ENCODE measurements around the gene VPS13D.
"Not testable (repeated sequence)": the region's sequence is repeated elsewhere in the genome, so short reads cannot be mapped to it uniquely, and the experiment has no call there.

Gene VPS13D

DNA sequence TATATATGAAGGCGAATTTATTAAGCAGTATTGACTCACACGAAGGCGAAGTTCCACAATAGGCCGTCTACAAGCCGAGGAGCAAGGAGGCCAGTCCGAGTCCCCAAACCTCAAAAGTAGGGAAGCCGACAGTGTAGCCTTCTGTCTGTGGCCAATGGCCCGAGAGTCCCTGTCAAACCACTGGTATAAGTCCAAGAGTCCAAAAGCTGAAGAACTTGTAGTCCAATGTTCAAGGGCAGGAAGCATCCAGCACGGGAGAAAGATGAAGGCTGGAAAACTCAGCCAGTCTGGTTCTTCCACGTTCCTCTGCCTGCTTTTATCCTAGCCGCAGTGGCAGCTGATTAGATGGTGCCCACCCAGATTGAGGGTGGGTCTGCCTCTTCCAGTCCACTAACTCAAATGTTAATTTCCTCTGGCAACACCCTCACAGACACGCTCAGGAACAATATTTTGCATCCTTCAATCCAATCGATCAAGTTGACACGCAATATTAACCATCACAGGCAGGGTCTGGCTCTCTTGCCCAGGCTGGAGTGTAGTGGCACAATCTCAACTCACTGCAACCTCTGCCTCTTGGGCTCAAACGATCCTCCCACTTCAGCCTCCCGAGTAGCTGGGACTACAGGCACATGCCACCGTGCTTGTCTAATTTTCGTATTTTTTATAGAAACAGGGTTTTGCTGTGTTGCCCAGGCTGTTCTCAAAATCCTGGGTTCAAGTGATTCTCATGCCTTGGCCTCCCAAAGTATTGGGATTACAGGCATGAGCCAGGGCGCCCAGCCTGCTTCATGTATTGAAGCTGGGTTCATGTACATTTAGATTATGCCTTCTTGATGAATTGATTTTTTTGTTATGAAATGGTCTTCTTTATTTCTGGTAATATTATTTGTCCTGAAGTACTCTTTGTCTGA is 302.8 kb downstream of the VPS13D start:
- POLR2A ChIA-PET, result no interaction called here

GRCh38 chr1:12536023-12536639 is 306.3 kb downstream of the VPS13D start:
- DNase-seq (ENCODE audit: extremely low spot score), result no peak
- ChIA-PET CTCF (no interaction called here), POLR2A (no interaction called here)
- TF ChIP-seq FOXA1 (IDR thresholded peaks at IDR 0.05) (no peak), SUZ12 (IDR thresholded peaks at IDR 0.05) (no peak), LEF1 (IDR thresholded peaks at IDR 0.05; ENCODE audit: borderline replicate concordance) (no peak)

More for the DNA sequence above, 302.8 kb downstream of the VPS13D start:
- no peak for DNase-seq (ENCODE audit: extremely low spot score)
- TF ChIP-seq FOXK2 (IDR thresholded peaks at IDR 0.05), result no peak
- no peak for TF ChIP-seq TARDBP (IDR thresholded peaks at IDR 0.05)
- TF ChIP-seq L3MBTL2 (conservative IDR thresholded peaks at IDR 0.05), result no peak
- TF ChIP-seq CTBP1 (IDR thresholded peaks at IDR 0.05; ENCODE audit: borderline replicate concordance), result no peak
- TF ChIP-seq NFRKB (IDR thresholded peaks at IDR 0.05), result no peak
- TF ChIP-seq SUZ12 (IDR thresholded peaks at IDR 0.05), result no peak
- no peak for TF ChIP-seq FOXA1 (IDR thresholded peaks at IDR 0.05)
- TF ChIP-seq, protein P1, sequence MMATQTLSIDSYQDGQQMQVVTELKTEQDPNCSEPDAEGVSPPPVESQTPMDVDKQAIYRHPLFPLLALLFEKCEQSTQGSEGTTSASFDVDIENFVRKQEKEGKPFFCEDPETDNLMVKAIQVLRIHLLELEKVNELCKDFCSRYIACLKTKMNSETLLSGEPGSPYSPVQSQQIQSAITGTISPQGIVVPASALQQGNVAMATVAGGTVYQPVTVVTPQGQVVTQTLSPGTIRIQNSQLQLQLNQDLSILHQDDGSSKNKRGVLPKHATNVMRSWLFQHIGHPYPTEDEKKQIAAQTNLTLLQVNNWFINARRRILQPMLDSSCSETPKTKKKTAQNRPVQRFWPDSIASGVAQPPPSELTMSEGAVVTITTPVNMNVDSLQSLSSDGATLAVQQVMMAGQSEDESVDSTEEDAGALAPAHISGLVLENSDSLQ (IDR thresholded peaks at IDR 0.05), result no peak
- no peak for TF ChIP-seq HDGF (IDR thresholded peaks at IDR 0.05; ENCODE audit: borderline replicate concordance)
- TF ChIP-seq SP1 (IDR thresholded peaks at IDR 0.05), result no peak
- no peak for TF ChIP-seq FOXM1 (IDR thresholded peaks at IDR 0.05; ENCODE audit: borderline replicate concordance)
- TF ChIP-seq LEF1 (IDR thresholded peaks at IDR 0.05; ENCODE audit: borderline replicate concordance), result no peak
- no peak for TF ChIP-seq BHLHE40 (IDR thresholded peaks at IDR 0.05; ENCODE audit: borderline replicate concordance)
- TF ChIP-seq ARNT (IDR thresholded peaks at IDR 0.05), result no peak
- TF ChIP-seq ZNF384 (IDR thresholded peaks at IDR 0.05), result no peak
- TF ChIP-seq ELF4 (IDR thresholded peaks at IDR 0.05), result no peak
- CTCF ChIA-PET, result no interaction called here

DNA sequence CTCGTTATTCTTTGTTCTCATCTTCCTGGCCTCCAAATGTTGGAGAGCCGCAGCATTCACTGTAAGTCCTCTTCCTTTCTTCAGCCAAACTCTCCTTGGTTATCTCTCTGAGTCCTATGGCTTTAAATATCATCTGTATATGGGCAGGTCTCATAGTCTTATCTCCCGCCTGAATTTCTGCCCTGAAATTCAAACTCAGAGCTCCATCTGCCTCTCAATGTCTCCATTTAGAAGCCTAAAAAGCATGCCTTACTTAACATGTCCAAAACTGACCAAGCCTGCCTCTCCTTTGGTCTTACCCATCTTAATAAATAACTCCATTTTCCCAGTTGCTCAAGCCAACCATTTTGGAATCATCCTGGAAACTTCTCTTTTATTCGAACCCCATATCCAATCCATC is 307.5 kb downstream of the VPS13D start:
- CTCF ChIA-PET, result interaction anchor here (0.6 kb wide), 1 partner anchor 121 kb away, joined by 3 read pairs; no protein-coding TSS in a partner anchor
- no peak for TF ChIP-seq SP1 (IDR thresholded peaks at IDR 0.05)
- TF ChIP-seq FOXA1 (IDR thresholded peaks at IDR 0.05), result no peak
- no peak for TF ChIP-seq L3MBTL2 (conservative IDR thresholded peaks at IDR 0.05)
- no peak for TF ChIP-seq NFRKB (IDR thresholded peaks at IDR 0.05)
- TF ChIP-seq, protein P1 (IDR thresholded peaks at IDR 0.05), result no peak
- TF ChIP-seq BHLHE40 (IDR thresholded peaks at IDR 0.05; ENCODE audit: borderline replicate concordance), result no peak
- no peak for TF ChIP-seq ZNF384 (IDR thresholded peaks at IDR 0.05)
- TF ChIP-seq SUZ12 (IDR thresholded peaks at IDR 0.05), result no peak
- POLR2A ChIA-PET, result no interaction called here
- no peak for DNase-seq (ENCODE audit: extremely low spot score)

- CTCF ChIA-PET, result interaction anchor here (0.6 kb wide), 1 partner anchor 121 kb away, joined by 3 read pairs; no protein-coding TSS in a partner anchor
- TF ChIP-seq FOXA1 (IDR thresholded peaks at IDR 0.05) (no peak), BHLHE40 (IDR thresholded peaks at IDR 0.05; ENCODE audit: borderline replicate concordance) (no peak), SP1 (IDR thresholded peaks at IDR 0.05) (no peak), ARNT (IDR thresholded peaks at IDR 0.05) (no peak), L3MBTL2 (conservative IDR thresholded peaks at IDR 0.05) (no peak), LEF1 (IDR thresholded peaks at IDR 0.05; ENCODE audit: borderline replicate concordance) (no peak), TARDBP (IDR thresholded peaks at IDR 0.05) (no peak), FOXK2 (IDR thresholded peaks at IDR 0.05) (no peak), ELF4 (IDR thresholded peaks at IDR 0.05) (no peak), FOXM1 (IDR thresholded peaks at IDR 0.05; ENCODE audit: borderline replicate concordance) (no peak), ZNF384 (IDR thresholded peaks at IDR 0.05) (no peak), CTBP1 (IDR thresholded peaks at IDR 0.05; ENCODE audit: borderline replicate concordance) (no peak), SUZ12 (IDR thresholded peaks at IDR 0.05) (no peak), NFRKB (IDR thresholded peaks at IDR 0.05) (no peak)
- TF ChIP-seq, protein P1 (IDR thresholded peaks at IDR 0.05), result no peak
- DNase-seq (ENCODE audit: extremely low spot score), result no peak
- POLR2A ChIA-PET, result no interaction called here
Observed at GRCh38 chr1:12537906-12538461, 308.2 kb downstream of the VPS13D start.

GRCh38 chr1:12538536-12538935 is 308.7 kb downstream of the VPS13D start:
- POLR2A ChIA-PET; CTCF ChIA-PET; DNase-seq (ENCODE audit: extremely low spot score): not testable (repeated sequence)

- peak; percentile 4 for DNase-seq (ENCODE audit: extremely low spot score)
- POLR2A ChIA-PET, result interaction anchor here (1.0 to 2.8 kb wide), 2 partner anchors 79 to 100 kb away, joined by 3 to 12 read pairs; partner anchors contain the start of gene DHRS3
- TF ChIP-seq ARNT (IDR thresholded peaks at IDR 0.05), result no peak
- CTCF ChIA-PET, result interaction anchor here (1.4 kb wide), 1 partner anchor 10 kb away, joined by 3 read pairs; no protein-coding TSS in a partner anchor
Observed at GRCh38 chr1:12539320-12539704, 309.5 kb downstream of the VPS13D start.
